Natural killer cell treated with Interleukin-12 subunit alpha and Interleukin-12 subunit beta and Interleukin-15 and Interleukin-18, amount 100 ng/mL, for 72 hours (primary cell): ENCODE results near the gene NAP1L1. TPM values are rescaled to one million over a fixed set of nuclear protein-coding genes. Genes with fewer than 3 reads are reported as not detected.

Source experiments
- ATAC-seq, 2 donors: fragments of 150-1000 bp; cut with Tn5 transposase in 1 of 2; sonication (Bioruptor Pico), chemical (Tn5 transposase) in 1 of 2; 2 replicates each; pipeline ENCODE4 v1.10.0; 2021
- DNase-seq: peaks from one replicate; pipeline ENCODE4 v3.0.0; 2022; ENCODE audit warnings: low spot score
- H3K27ac Mint-ChIP-seq, 2 donors: 1 replicate in 1 of 2; 2 replicates in 1 of 2; pipeline ENCODE4 v1.8.0; 2022; ENCODE audit warnings: mixed read lengths in 2 of 2, mild to moderate bottlenecking in 1 of 2, moderate library complexity in 1 of 2
- H3K27me3 Mint-ChIP-seq, 2 donors: 1 replicate in 1 of 2; 2 replicates in 1 of 2; pipeline ENCODE4 v1.8.0; 2022; ENCODE audit warnings: mixed read lengths in 2 of 2
- H3K36me3 Mint-ChIP-seq: one replicate; pipeline ENCODE4 v1.8.0; 2022; ENCODE audit warnings: mixed read lengths
- H3K4me1 Mint-ChIP-seq, 2 donors: 1 replicate in 1 of 2; 2 replicates in 1 of 2; pipeline ENCODE4 v1.8.0; 2022; ENCODE audit warnings: low read depth in 2 of 2, mixed read lengths in 2 of 2, mild to moderate bottlenecking in 1 of 2
- H3K4me3 Mint-ChIP-seq: one replicate; pipeline ENCODE4 v1.8.0; 2022; ENCODE audit warnings: mixed read lengths
- H3K9me3 Mint-ChIP-seq: 2 replicates; pipeline ENCODE4 v1.8.0; 2022; ENCODE audit warnings: mixed read lengths
- total RNA-seq, 2 donors: library from RNA; stranded (reverse); gene quantifications; one replicate each; pipeline ENCODE4 v1.2.3, GENCODE V29; 2022

Gene NAP1L1
- total RNA-seq, 2 donors from 2014 or later = 371 to 420 TPM

GRCh38 chr12:76103958-76104357, 19.5 kb upstream of the NAP1L1 start:
- H3K4me3 Mint-ChIP-seq = no peak overlapping the region
- no peak overlapping the region for H3K27ac Mint-ChIP-seq
- H3K27me3 Mint-ChIP-seq = peaks cover 6 to 7% of the 10 kb centered on the region in 2 donors
- H3K36me3 Mint-ChIP-seq = no peaks in the 10 kb centered on the region
- H3K9me3 Mint-ChIP-seq = no peaks in the 10 kb centered on the region
- DNase-seq = no peak
- no peak for ATAC-seq
- H3K4me1 Mint-ChIP-seq = no peaks in the 10 kb centered on the region

- Mint-ChIP-seq H3K9me3 (no peaks in the 10 kb centered on the region), H3K4me1 (no peaks in the 10 kb centered on the region), H3K27me3 (peaks cover 7 to 14% of the 10 kb centered on the region in 2 donors), H3K27ac (no peak overlapping the region), H3K4me3 (no peak overlapping the region), H3K36me3 (no peaks in the 10 kb centered on the region)
- no peak for ATAC-seq
- no peak for DNase-seq
These were observed 17.4 kb upstream of the NAP1L1 start for GRCh38 chr12:76101739-76102385.

GRCh38 chr12:76096079-76096646, 11.7 kb upstream of the NAP1L1 start:
- H3K27me3 Mint-ChIP-seq = peaks cover 7 to 14% of the 10 kb centered on the region in 2 donors
- H3K36me3 Mint-ChIP-seq = no peaks in the 10 kb centered on the region
- no peak overlapping the region for H3K4me3 Mint-ChIP-seq
- no peaks in the 10 kb centered on the region for H3K9me3 Mint-ChIP-seq
- no peaks in the 10 kb centered on the region for H3K4me1 Mint-ChIP-seq
- no peak overlapping the region for H3K27ac Mint-ChIP-seq
- ATAC-seq (no peak), DNase-seq (no peak)

- Mint-ChIP-seq H3K36me3 (no peaks in the 10 kb centered on the region), H3K27ac (no peak overlapping the region), H3K4me3 (no peak overlapping the region), H3K4me1 (no peaks in the 10 kb centered on the region), H3K9me3 (no peaks in the 10 kb centered on the region), H3K27me3 (peaks cover 7 to 17% of the 10 kb centered on the region in 2 donors)
- DNase-seq = no peak
- no peak for ATAC-seq
These were observed 10.3 kb upstream of the NAP1L1 start for GRCh38 chr12:76094754-76095153.

GRCh38 chr12:76091246-76091754, 6.8 kb upstream of the NAP1L1 start:
- H3K27me3 Mint-ChIP-seq = peaks cover 0 to 15% of the 10 kb centered on the region in 2 donors
- H3K4me1 Mint-ChIP-seq = peaks cover 0 to 3% of the 10 kb centered on the region in 2 donors
- no peak overlapping the region for H3K4me3 Mint-ChIP-seq
- H3K9me3 Mint-ChIP-seq = no peaks in the 10 kb centered on the region
- no peaks in the 10 kb centered on the region for H3K36me3 Mint-ChIP-seq
- DNase-seq (no peak), ATAC-seq (no peak)
- H3K27ac Mint-ChIP-seq = no peak overlapping the region

- Mint-ChIP-seq H3K4me1 (peaks cover 30 to 35% of the 10 kb centered on the region in 2 donors), H3K9me3 (no peaks in the 10 kb centered on the region), H3K36me3 (peaks cover 19% of the 10 kb centered on the region), H3K4me3 (peak overlapping the region; percentile 96), H3K27ac (peak overlapping the region; percentile 98), H3K27me3 (peaks cover 0 to under 1% of the 10 kb centered on the region in 2 donors)
- no peak for DNase-seq
- ATAC-seq = no peak
These were observed 1.0 kb upstream of the NAP1L1 start for GRCh38 chr12:76085520-76085868.

GRCh38 chr12:76084863-76085519, 506 bp upstream of the NAP1L1 start:
- Mint-ChIP-seq H3K9me3 (no peaks in the 10 kb centered on the region), H3K27me3 (no peaks in the 10 kb centered on the region), H3K36me3 (peaks cover 20% of the 10 kb centered on the region), H3K27ac (peak overlapping the region; percentile 98), H3K4me3 (peak overlapping the region; percentile 96), H3K4me1 (peaks cover 32 to 38% of the 10 kb centered on the region in 2 donors)
- DNase-seq (no peak), ATAC-seq (peak; percentile 77 to 84)

GRCh38 chr12:76083246-76083903, 1.1 kb downstream of the NAP1L1 start:
- ATAC-seq = no peak
- Mint-ChIP-seq H3K27ac (peak overlapping the region; percentile 98), H3K4me1 (peaks cover 42 to 45% of the 10 kb centered on the region in 2 donors), H3K9me3 (no peaks in the 10 kb centered on the region), H3K36me3 (peaks cover 25% of the 10 kb centered on the region), H3K27me3 (no peaks in the 10 kb centered on the region), H3K4me3 (peak overlapping the region; percentile 98)
- DNase-seq = no peak

GRCh38 chr12:76081909-76082308, 2.6 kb downstream of the NAP1L1 start:
- Mint-ChIP-seq H3K9me3 (no peaks in the 10 kb centered on the region), H3K36me3 (peaks cover 28% of the 10 kb centered on the region), H3K27ac (peak overlapping the region; percentile 4 to 7), H3K27me3 (no peaks in the 10 kb centered on the region), H3K4me3 (peak overlapping the region; percentile 74), H3K4me1 (peaks cover 46 to 49% of the 10 kb centered on the region in 2 donors)
- ATAC-seq (no peak), DNase-seq (no peak)

- Mint-ChIP-seq H3K4me1 (peaks cover 44 to 53% of the 10 kb centered on the region in 2 donors), H3K4me3 (peak overlapping the region; percentile 74), H3K36me3 (peaks cover 28% of the 10 kb centered on the region), H3K9me3 (no peaks in the 10 kb centered on the region), H3K27ac (no peak overlapping the region), H3K27me3 (no peaks in the 10 kb centered on the region)
- no peak for ATAC-seq
- DNase-seq = no peak
These were observed 3.6 kb downstream of the NAP1L1 start for GRCh38 chr12:76080729-76081415.

GRCh38 chr12:76080017-76080728, 4.3 kb downstream of the NAP1L1 start:
- ATAC-seq (no peak), DNase-seq (no peak)
- peaks cover 28% of the 10 kb centered on the region for H3K36me3 Mint-ChIP-seq
- H3K27me3 Mint-ChIP-seq = no peaks in the 10 kb centered on the region
- H3K9me3 Mint-ChIP-seq = no peaks in the 10 kb centered on the region
- H3K27ac Mint-ChIP-seq = no peak overlapping the region
- H3K4me3 Mint-ChIP-seq = no peak overlapping the region
- peaks cover 38 to 47% of the 10 kb centered on the region in 2 donors for H3K4me1 Mint-ChIP-seq

GRCh38 chr12:76078748-76079147, 5.7 kb downstream of the NAP1L1 start:
- ATAC-seq (no peak), DNase-seq (no peak)
- Mint-ChIP-seq H3K4me1 (peaks cover 40 to 50% of the 10 kb centered on the region in 2 donors), H3K36me3 (peaks cover 27% of the 10 kb centered on the region), H3K9me3 (no peaks in the 10 kb centered on the region), H3K4me3 (no peak overlapping the region), H3K27ac (no peak overlapping the region), H3K27me3 (no peaks in the 10 kb centered on the region)

- Mint-ChIP-seq H3K27ac (no peak overlapping the region), H3K27me3 (no peaks in the 10 kb centered on the region), H3K4me3 (no peak overlapping the region), H3K4me1 (peaks cover 37 to 45% of the 10 kb centered on the region in 2 donors), H3K9me3 (no peaks in the 10 kb centered on the region), H3K36me3 (peaks cover 28% of the 10 kb centered on the region)
- ATAC-seq (no peak), DNase-seq (no peak)
These were observed 9.0 kb downstream of the NAP1L1 start for GRCh38 chr12:76075448-76075847.
